Posterior cingulate gyrus (tissue), 11 donors: ENCODE data around the gene MRPS12.
"Not testable (repeated sequence)": the region's sequence is repeated elsewhere in the genome, so short reads cannot be mapped to it uniquely, and the experiment has no call there.

Source experiments
- DNase-seq, 10 donors: peaks; one replicate each; pipeline versions ENCODE4 v3.0.0 to v3.0.0-alpha.2; 2020 to 2021; ENCODE audit warnings: mixed read lengths in 3 of 10
- intact Hi-C: fragments of 100-400 bp; cut with DNase I; formaldehyde crosslinking; loops from one replicate; pipeline ENCODE4 v1.15.1; 2023

Gene MRPS12

GRCh38 chr19:38931521-38931793, 713 bp downstream of the MRPS12 start:
- intact Hi-C loops, result loop anchor here (2.0 to 10.0 kb wide), 3 partner anchors 33 to 527 kb away; partner anchors contain the start of genes FAM98C, NFKBIB and SIRT2
- peak in 2 of 10 donors; percentile 27 to 53 for DNase-seq

- peak in 2 of 10 donors; percentile 62 to 82 for DNase-seq
- intact Hi-C loops, result loop anchor here (10.0 kb wide), 1 partner anchor 528 kb away; the partner anchor contains the start of gene FAM98C
These were observed 1.9 kb downstream of the MRPS12 start for GRCh38 chr19:38932425-38933179.

- DNase-seq, result no peak
- intact Hi-C loops, result loop anchor here (10.0 kb wide), 1 partner anchor 529 kb away; the partner anchor contains the start of gene FAM98C
These were observed 2.8 kb downstream of the MRPS12 start for GRCh38 chr19:38933544-38933943.

- intact Hi-C loops, result loop anchor here (10.0 kb wide), 1 partner anchor 535 kb away; the partner anchor contains the start of gene FAM98C
- no peak for DNase-seq
These were observed 9.2 kb downstream of the MRPS12 start for GRCh38 chr19:38939957-38940356.

GRCh38 chr19:38941466-38941865, 10.7 kb downstream of the MRPS12 start:
- intact Hi-C loops, result not testable (repeated sequence)
- DNase-seq, result peak in 1 of 10 donors; percentile 19

GRCh38 chr19:38941979-38942378, 11.2 kb downstream of the MRPS12 start:
- peak in 2 of 10 donors; percentile 24 to 49 for DNase-seq
- intact Hi-C loops, result no loop called here

- DNase-seq, result peak in 3 of 10 donors; percentile 44 to 67 (median 66)
- intact Hi-C loops, result no loop called here
These were observed 11.9 kb downstream of the MRPS12 start for GRCh38 chr19:38942471-38943181.

- peak in 1 of 10 donors; percentile 69 for DNase-seq
- intact Hi-C loops, result no loop called here
These were observed 14.3 kb downstream of the MRPS12 start for GRCh38 chr19:38944981-38945506.

GRCh38 chr19:38945562-38946228, 15.0 kb downstream of the MRPS12 start:
- peak in 1 of 10 donors; percentile 48 for DNase-seq
- intact Hi-C loops, result no loop called here

GRCh38 chr19:38946229-38947010, 15.7 kb downstream of the MRPS12 start:
- DNase-seq, result peak in 1 of 10 donors; percentile 24
- intact Hi-C loops, result no loop called here

- intact Hi-C loops, result no loop called here
These were observed 19.0 kb downstream of the MRPS12 start for GRCh38 chr19:38949580-38950367.

GRCh38 chr19:38951187-38951586, 20.4 kb downstream of the MRPS12 start:
- no peak for DNase-seq
- intact Hi-C loops, result no loop called here

More at GRCh38 chr19:38949580-38950367, 19.0 kb downstream of the MRPS12 start:
- DNase-seq, result peak; percentile 84 to 99 (median 92)

GRCh38 chr19:38952395-38953165, 21.8 kb downstream of the MRPS12 start:
- intact Hi-C loops, result no loop called here

GRCh38 chr19:38953677-38954076, 22.9 kb downstream of the MRPS12 start:
- intact Hi-C loops, result no loop called here
- peak in 2 of 10 donors; percentile 40 to 83 for DNase-seq

More at GRCh38 chr19:38952395-38953165, 21.8 kb downstream of the MRPS12 start:
- DNase-seq, result peak in 4 of 10 donors; percentile 19 to 61 (median 31)

GRCh38 chr19:38956264-38956663, 25.5 kb downstream of the MRPS12 start:
- no peak for DNase-seq
- intact Hi-C loops, result no loop called here

GRCh38 chr19:38958301-38958700, 27.6 kb downstream of the MRPS12 start:
- DNase-seq, result peak in 1 of 10 donors; percentile 8
- intact Hi-C loops, result no loop called here

- peak in 2 of 10 donors; percentile 28 to 36 for DNase-seq
- intact Hi-C loops, result loop anchor here (10.0 kb wide), 1 partner anchor 225 kb away; no protein-coding TSS in a partner anchor
These were observed 28.9 kb downstream of the MRPS12 start for GRCh38 chr19:38959618-38960017.

- DNase-seq, result peak in 1 of 10 donors; percentile 19
- intact Hi-C loops, result loop anchor here (10.0 kb wide), 1 partner anchor 220 kb away; no protein-coding TSS in a partner anchor
These were observed 34.0 kb downstream of the MRPS12 start for GRCh38 chr19:38964738-38965137.
